Measurements from ENCODE around the gene SLC9A6. TPM values are rescaled to one million over a fixed set of nuclear protein-coding genes. Genes with fewer than 3 reads are reported as not detected.

Gene SLC9A6
- total and polyA plus RNA-seq, 7 experiments from 2014 or later, result 16.0 to 24.9 (median 18.9) TPM

DNA sequence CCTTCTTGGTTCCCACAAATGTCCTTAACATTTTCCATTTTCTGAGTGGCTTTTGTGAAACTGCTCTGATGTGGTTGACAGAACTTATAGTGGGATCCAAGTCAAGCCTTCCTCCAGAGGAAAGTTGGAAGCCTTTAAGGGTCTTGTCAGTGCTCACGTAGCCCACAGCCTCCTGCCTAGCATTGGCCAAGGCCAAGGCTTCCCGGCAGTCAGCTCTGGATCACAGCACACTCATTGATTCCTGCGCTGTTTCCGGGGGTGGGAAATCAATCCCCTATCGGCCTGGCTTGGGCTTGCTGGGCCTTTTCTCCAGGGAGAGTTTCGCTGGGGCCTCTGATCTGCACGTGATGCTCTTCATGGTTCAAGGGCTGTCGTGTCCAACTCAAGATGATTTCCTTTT lies 76.1 kb downstream of the SLC9A6 start:
- Histone ChIP-seq H3K9me3 (ENCODE audit: control insufficient read depth in 2 of 3, low read length in 3 of 3) (no peaks in the 10 kb centered on the region), H3K4me3 (ENCODE audit: low read length) (no peak overlapping the region), H3K4me1 (ENCODE audit: control insufficient read depth in 2 of 2, insufficient read depth in 2 of 2, low read length in 2 of 2) (peaks cover 0 to 34% of the 10 kb centered on the region in 2 donors), H3K27me3 (ENCODE audit: control insufficient read depth in 2 of 2, insufficient read depth in 2 of 2, low read length in 2 of 2) (no peaks in the 10 kb centered on the region), H3K36me3 (ENCODE audit: control insufficient read depth in 2 of 3, insufficient read depth in 3 of 3, low read length in 3 of 3) (no peaks in the 10 kb centered on the region), H3K27ac (ENCODE audit: low read depth, low read length) (no peak overlapping the region)
- intact Hi-C loops (cut with micrococcal nuclease), result no loop called here
- ChIA-PET CTCF (no interaction called here), POLR2A (interaction anchor here (0.6 kb wide), 1 partner anchor 22 kb away, joined by 7 read pairs; no protein-coding TSS in a partner anchor)
- no peak overlapping the region for H3K4me3 Mint-ChIP-seq
- DNase-seq, result no peak
- no peak for ATAC-seq
- no peaks in the 10 kb centered on the region for H3K27me3 Mint-ChIP-seq
- H3K9me3 Mint-ChIP-seq, result peaks cover 0 to 2% (median 0%) of the 10 kb centered on the region in 11 donors
- peaks cover 9 to 63% (median 37%) of the 10 kb centered on the region in 7 donors for H3K4me1 Mint-ChIP-seq
- no peak overlapping the region for H3K27ac Mint-ChIP-seq
- H3K36me3 Mint-ChIP-seq, result no peaks in the 10 kb centered on the region

DNA sequence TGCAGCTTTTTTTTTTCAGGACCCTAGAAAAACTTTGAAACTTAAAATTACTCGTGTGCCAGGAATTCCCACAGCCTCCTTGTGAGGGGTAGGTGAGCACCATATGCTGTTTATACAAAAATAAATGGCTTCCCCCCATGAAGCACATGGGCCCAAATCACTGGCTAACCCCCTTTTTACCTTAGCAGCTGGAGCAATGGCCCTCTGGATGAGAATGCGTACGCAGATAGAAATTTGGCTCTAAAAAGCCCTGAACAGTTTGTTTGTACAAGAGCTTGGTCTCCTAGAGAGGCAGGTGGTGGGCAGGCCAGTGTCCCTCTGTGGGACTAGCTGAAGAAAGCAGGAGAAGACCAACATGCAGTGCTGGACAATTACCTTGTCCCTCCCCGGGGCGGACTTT lies 76.5 kb downstream of the SLC9A6 start:
- peaks cover 9 to 59% (median 33%) of the 10 kb centered on the region in 7 donors for H3K4me1 Mint-ChIP-seq
- no peaks in the 10 kb centered on the region for H3K36me3 Mint-ChIP-seq
- H3K27me3 ChIP-seq (ENCODE audit: control insufficient read depth in 2 of 2, insufficient read depth in 2 of 2, low read length in 2 of 2), result no peaks in the 10 kb centered on the region
- ChIA-PET CTCF (no interaction called here), POLR2A (interaction anchor here (0.6 kb wide), 1 partner anchor 23 kb away, joined by 7 read pairs; no protein-coding TSS in a partner anchor)
- no peak overlapping the region for H3K4me3 Mint-ChIP-seq
- H3K27ac Mint-ChIP-seq, result peak overlapping the region in 2 of 9 donors; percentile 13 to 83
- H3K4me3 ChIP-seq (ENCODE audit: low read length), result no peak overlapping the region
- H3K9me3 ChIP-seq (ENCODE audit: control insufficient read depth in 2 of 3, low read length in 3 of 3), result no peaks in the 10 kb centered on the region
- no peaks in the 10 kb centered on the region for H3K36me3 ChIP-seq (ENCODE audit: control insufficient read depth in 2 of 3, insufficient read depth in 3 of 3, low read length in 3 of 3)
- no peaks in the 10 kb centered on the region for H3K27me3 Mint-ChIP-seq
- intact Hi-C loops (cut with micrococcal nuclease), result no loop called here
- ATAC-seq (no peak), DNase-seq (no peak)
- H3K4me1 ChIP-seq (ENCODE audit: control insufficient read depth in 2 of 2, insufficient read depth in 2 of 2, low read length in 2 of 2), result peaks cover 0 to 31% of the 10 kb centered on the region in 2 donors
- peaks cover 0 to 4% (median 0%) of the 10 kb centered on the region in 11 donors for H3K9me3 Mint-ChIP-seq
- H3K27ac ChIP-seq (ENCODE audit: low read depth, low read length), result no peak overlapping the region

DNA sequence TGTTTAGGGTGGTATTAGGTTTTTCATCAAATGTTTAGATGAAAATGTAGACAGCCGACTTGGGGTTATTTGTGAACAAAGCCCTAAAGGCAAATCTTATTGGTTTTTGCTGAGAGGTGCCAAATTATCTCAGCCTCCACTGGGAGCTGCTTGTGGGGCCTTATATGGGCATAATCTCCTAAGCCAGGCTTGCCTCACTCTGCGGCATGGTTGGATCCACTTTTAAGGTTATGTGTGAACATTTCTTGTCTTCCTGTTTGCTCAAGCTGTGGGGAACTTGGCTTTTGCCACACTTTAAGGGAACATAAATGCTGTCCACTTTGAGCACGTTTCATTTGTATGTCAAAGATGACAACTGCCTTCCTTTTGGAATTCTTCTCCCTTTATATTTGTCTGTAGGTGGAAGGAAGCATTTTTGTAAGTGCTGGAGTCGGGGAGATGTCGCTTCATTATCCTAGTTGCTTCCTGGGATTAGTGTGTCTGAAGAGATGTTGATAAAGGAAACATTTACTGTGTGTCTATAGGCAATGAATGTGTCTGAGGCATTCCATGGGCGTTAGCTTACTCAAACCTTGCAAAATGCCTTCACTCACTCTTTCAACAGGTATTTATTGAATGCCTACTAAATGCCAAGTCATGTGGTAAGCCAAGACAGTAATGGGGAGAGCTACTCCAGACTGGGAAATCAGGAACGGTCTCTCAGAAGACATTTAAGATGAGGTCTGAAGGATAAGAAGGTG lies 78.3 kb downstream of the SLC9A6 start:
- Mint-ChIP-seq H3K4me1 (peaks cover 9 to 49% (median 24%) of the 10 kb centered on the region in 7 donors), H3K36me3 (no peaks in the 10 kb centered on the region), H3K9me3 (peaks cover 0 to 4% (median 0%) of the 10 kb centered on the region in 11 donors), H3K27ac (peak overlapping the region in 8 of 9 donors; percentile 94 to 98 (median 96)), H3K4me3 (peak overlapping the region in 6 of 10 donors; percentile 16 to 71 (median 46)), H3K27me3 (no peaks in the 10 kb centered on the region)
- H3K9me3 ChIP-seq (ENCODE audit: control insufficient read depth in 2 of 3, low read length in 3 of 3), result no peaks in the 10 kb centered on the region
- POLR2A ChIA-PET, result no interaction called here
- no peak overlapping the region for H3K27ac ChIP-seq (ENCODE audit: low read depth, low read length)
- H3K27me3 ChIP-seq (ENCODE audit: control insufficient read depth in 2 of 2, insufficient read depth in 2 of 2, low read length in 2 of 2), result no peaks in the 10 kb centered on the region
- no peak overlapping the region for H3K4me3 ChIP-seq (ENCODE audit: low read length)
- DNase-seq (no peak), ATAC-seq (no peak)
- intact Hi-C loops (cut with micrococcal nuclease), result loop anchor here in 1 of 2 donors (2.0 kb wide), 1 partner anchor 83 kb away; the partner anchor contains the start of gene FHL1
- H3K4me1 ChIP-seq (ENCODE audit: control insufficient read depth in 2 of 2, insufficient read depth in 2 of 2, low read length in 2 of 2), result peaks cover 0 to 26% of the 10 kb centered on the region in 2 donors
- H3K36me3 ChIP-seq (ENCODE audit: control insufficient read depth in 2 of 3, insufficient read depth in 3 of 3, low read length in 3 of 3), result no peaks in the 10 kb centered on the region
- CTCF ChIA-PET, result interaction anchor here (2.1 kb wide), 1 partner anchor 35 kb away, joined by 11 read pairs; no protein-coding TSS in a partner anchor

DNA sequence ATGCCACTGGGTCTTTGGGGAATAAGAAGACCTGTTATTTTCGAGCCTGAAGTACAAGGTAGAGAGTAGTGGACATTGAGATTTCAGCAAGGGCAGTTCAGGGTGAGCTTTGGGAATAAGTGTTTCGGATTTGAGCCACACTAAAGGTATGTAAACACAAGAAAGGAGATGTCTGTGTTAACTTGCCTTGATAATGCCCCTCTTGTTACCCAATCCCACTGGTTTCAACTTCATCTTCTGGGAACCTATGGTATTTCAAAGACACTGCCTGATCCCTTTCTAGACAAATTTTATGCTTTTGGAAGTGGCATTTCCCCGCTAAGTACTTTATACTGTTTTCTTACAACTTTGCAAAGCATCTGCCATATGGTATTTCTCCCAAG lies 79.4 kb downstream of the SLC9A6 start:
- Histone ChIP-seq H3K27ac (ENCODE audit: low read depth, low read length) (peak overlapping the region; percentile 61), H3K27me3 (ENCODE audit: control insufficient read depth in 2 of 2, insufficient read depth in 2 of 2, low read length in 2 of 2) (no peaks in the 10 kb centered on the region), H3K36me3 (ENCODE audit: control insufficient read depth in 2 of 3, insufficient read depth in 3 of 3, low read length in 3 of 3) (no peaks in the 10 kb centered on the region), H3K4me1 (ENCODE audit: control insufficient read depth in 2 of 2, insufficient read depth in 2 of 2, low read length in 2 of 2) (peaks cover 0 to 26% of the 10 kb centered on the region in 2 donors), H3K9me3 (ENCODE audit: control insufficient read depth in 2 of 3, low read length in 3 of 3) (no peaks in the 10 kb centered on the region), H3K4me3 (ENCODE audit: low read length) (no peak overlapping the region)
- Mint-ChIP-seq H3K4me3 (peak overlapping the region; percentile 48 to 80 (median 63)), H3K27me3 (no peaks in the 10 kb centered on the region), H3K27ac (peak overlapping the region; percentile 70 to 98 (median 96)), H3K36me3 (no peaks in the 10 kb centered on the region), H3K4me1 (peaks cover 9 to 40% (median 29%) of the 10 kb centered on the region in 7 donors), H3K9me3 (peaks cover 0 to 6% (median 0%) of the 10 kb centered on the region in 11 donors)
- POLR2A ChIA-PET, result interaction anchor here (1.0 to 1.5 kb wide), 2 partner anchors 8 to 21 kb away, joined by 3 to 14 read pairs; no protein-coding TSS in a partner anchor
- DNase-seq, result no peak
- CTCF ChIA-PET, result interaction anchor here (2.1 kb wide), 1 partner anchor 36 kb away, joined by 11 read pairs; no protein-coding TSS in a partner anchor
- ATAC-seq, result no peak
- intact Hi-C loops (cut with micrococcal nuclease), result loop anchor here in 1 of 2 donors (2.0 kb wide), 1 partner anchor 82 kb away; the partner anchor contains the start of gene FHL1

DNA sequence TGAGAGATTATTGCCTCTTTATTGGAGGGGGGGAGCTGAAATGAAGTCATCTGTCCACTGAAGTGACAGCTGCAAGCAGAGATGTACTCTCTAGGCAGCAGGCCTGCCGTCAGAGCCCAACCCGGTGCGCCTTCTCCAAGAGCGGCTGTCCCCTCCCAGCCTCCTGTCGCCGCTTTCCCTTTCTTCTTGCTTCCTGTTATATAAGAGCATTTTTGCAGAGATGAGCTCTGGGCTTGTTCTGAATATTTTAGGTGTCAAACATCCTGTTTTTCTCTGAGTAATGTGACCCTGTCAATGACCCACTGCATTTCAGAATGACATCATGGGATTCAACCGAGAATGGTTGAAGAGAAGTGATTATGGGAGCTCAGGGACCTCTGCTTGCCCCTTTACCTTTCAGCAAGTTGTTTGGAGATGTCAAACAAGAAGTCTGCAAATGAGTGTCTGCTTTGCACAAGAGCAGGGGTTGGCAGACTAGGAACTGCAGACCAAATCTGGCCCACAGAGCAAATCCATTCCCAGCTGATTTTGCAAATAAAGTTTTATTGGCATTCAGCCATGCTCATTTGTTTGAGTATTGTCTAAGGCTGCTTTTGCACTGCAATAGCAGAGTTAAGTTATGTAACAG lies 79.9 kb downstream of the SLC9A6 start:
- H3K9me3 ChIP-seq (ENCODE audit: control insufficient read depth in 2 of 3, low read length in 3 of 3), result no peaks in the 10 kb centered on the region
- POLR2A ChIA-PET, result interaction anchor here (1.0 to 1.5 kb wide), 2 partner anchors 9 to 21 kb away, joined by 3 to 14 read pairs; no protein-coding TSS in a partner anchor
- intact Hi-C loops (cut with micrococcal nuclease), result loop anchor here in 1 of 2 donors (2.0 kb wide), 1 partner anchor 82 kb away; the partner anchor contains the start of gene FHL1
- Mint-ChIP-seq H3K27me3 (no peaks in the 10 kb centered on the region), H3K36me3 (no peaks in the 10 kb centered on the region), H3K4me1 (peaks cover 9 to 42% (median 31%) of the 10 kb centered on the region in 7 donors), H3K27ac (peak overlapping the region; percentile 70 to 98 (median 96)), H3K4me3 (peak overlapping the region; percentile 48 to 80 (median 63)), H3K9me3 (peaks cover 0 to 6% (median 0%) of the 10 kb centered on the region in 11 donors)
- DNase-seq (peak in 7 of 9 donors; percentile 52 to 83 (median 76)), ATAC-seq (peak; percentile 85)
- H3K36me3 ChIP-seq (ENCODE audit: control insufficient read depth in 2 of 3, insufficient read depth in 3 of 3, low read length in 3 of 3), result no peaks in the 10 kb centered on the region
- CTCF ChIA-PET, result interaction anchor here (2.1 kb wide), 1 partner anchor 37 kb away, joined by 11 read pairs; no protein-coding TSS in a partner anchor
- no peaks in the 10 kb centered on the region for H3K27me3 ChIP-seq (ENCODE audit: control insufficient read depth in 2 of 2, insufficient read depth in 2 of 2, low read length in 2 of 2)
- H3K4me3 ChIP-seq (ENCODE audit: low read length), result no peak overlapping the region
- H3K27ac ChIP-seq (ENCODE audit: low read depth, low read length), result peak overlapping the region; percentile 61
- peaks cover 0 to 26% of the 10 kb centered on the region in 2 donors for H3K4me1 ChIP-seq (ENCODE audit: control insufficient read depth in 2 of 2, insufficient read depth in 2 of 2, low read length in 2 of 2)

DNA sequence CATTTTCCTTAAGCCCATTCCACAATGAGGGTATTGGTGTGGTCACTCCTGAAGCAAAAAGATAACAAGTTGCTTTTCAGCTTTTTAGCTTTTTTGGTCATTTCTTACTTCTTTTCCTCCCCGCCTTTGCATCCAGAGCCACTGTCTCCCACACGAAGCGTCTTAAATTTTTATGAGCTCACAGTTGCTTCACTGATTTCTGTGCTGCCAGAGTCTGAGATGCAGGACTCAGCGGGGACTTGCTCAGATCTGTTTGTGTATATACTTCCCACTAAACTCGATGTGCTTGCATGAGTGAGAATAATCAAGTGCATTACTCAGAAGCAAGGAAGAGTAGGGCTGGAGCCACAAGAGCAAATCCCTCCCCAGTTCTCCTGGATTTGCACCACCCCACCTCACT lies 81.9 kb downstream of the SLC9A6 start:
- no peak for DNase-seq
- ATAC-seq, result no peak
- Histone ChIP-seq H3K4me3 (ENCODE audit: low read length) (no peak overlapping the region), H3K27me3 (ENCODE audit: control insufficient read depth in 2 of 2, insufficient read depth in 2 of 2, low read length in 2 of 2) (no peaks in the 10 kb centered on the region), H3K9me3 (ENCODE audit: control insufficient read depth in 2 of 3, low read length in 3 of 3) (no peaks in the 10 kb centered on the region), H3K36me3 (ENCODE audit: control insufficient read depth in 2 of 3, insufficient read depth in 3 of 3, low read length in 3 of 3) (no peaks in the 10 kb centered on the region), H3K27ac (ENCODE audit: low read depth, low read length) (no peak overlapping the region), H3K4me1 (ENCODE audit: control insufficient read depth in 2 of 2, insufficient read depth in 2 of 2, low read length in 2 of 2) (peaks cover 0 to 33% of the 10 kb centered on the region in 2 donors)
- ChIA-PET POLR2A (interaction anchor here (1.1 to 1.2 kb wide), 2 partner anchors 10 to 39 kb away, joined by 3 to 4 read pairs; no protein-coding TSS in a partner anchor), CTCF (no interaction called here)
- intact Hi-C loops (cut with micrococcal nuclease), result no loop called here
- Mint-ChIP-seq H3K27me3 (no peaks in the 10 kb centered on the region), H3K36me3 (no peaks in the 10 kb centered on the region), H3K4me3 (no peak overlapping the region), H3K4me1 (peaks cover 19 to 53% (median 47%) of the 10 kb centered on the region in 7 donors), H3K9me3 (peaks cover 0 to 6% (median 0%) of the 10 kb centered on the region in 11 donors), H3K27ac (peak overlapping the region in 5 of 9 donors; percentile 5 to 67 (median 19))

All from naive thymus-derived CD4-positive, alpha-beta T cell (primary cell).